C4-2B (cell line): ENCODE results near the gene ADARB2.

Experiments
- ZFX ChIP-seq: fragments of 450-650 bp; IDR thresholded peaks from 2 replicates; pipeline ENCODE4 v1.6.1; 2017
- TF ChIP-seq, protein P1 (sequence below): fragments of 450-650 bp; conservative IDR thresholded peaks from 2 replicates; pipeline ENCODE4 v1.5.1; 2017; ENCODE audit warnings: mild to moderate bottlenecking

DNA sequence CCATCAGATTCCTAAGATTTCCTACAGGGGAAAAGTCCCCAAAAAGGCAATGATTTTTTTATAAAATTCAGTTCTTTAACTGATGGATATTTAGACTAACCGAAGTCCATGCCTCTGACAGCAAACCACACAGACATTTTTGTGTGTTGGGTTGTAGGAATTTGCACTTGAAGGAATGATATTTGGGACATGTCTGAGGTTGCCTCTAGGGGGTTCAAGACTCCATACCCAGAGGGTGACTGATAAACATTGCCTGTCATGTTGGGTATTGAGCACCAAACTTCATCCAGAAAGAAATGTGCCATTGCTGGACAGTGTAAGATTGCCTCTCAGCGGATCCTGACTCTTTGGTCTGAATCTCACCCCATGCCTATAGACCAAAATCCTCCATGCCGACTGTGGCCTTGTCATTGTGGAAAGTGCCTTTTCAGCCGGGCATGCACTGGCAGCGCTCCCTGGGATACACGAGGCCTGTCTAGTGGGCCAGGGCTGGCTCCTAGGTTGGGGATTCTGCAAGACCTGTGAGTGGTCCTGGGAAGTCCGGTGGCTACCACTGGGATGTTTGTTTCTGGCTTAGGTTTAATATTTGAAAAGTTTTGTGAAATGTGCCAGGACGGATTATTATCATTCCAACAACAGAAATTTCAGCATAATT is 428.2 kb downstream of the ADARB2 start:
- TF ChIP-seq, protein P1, sequence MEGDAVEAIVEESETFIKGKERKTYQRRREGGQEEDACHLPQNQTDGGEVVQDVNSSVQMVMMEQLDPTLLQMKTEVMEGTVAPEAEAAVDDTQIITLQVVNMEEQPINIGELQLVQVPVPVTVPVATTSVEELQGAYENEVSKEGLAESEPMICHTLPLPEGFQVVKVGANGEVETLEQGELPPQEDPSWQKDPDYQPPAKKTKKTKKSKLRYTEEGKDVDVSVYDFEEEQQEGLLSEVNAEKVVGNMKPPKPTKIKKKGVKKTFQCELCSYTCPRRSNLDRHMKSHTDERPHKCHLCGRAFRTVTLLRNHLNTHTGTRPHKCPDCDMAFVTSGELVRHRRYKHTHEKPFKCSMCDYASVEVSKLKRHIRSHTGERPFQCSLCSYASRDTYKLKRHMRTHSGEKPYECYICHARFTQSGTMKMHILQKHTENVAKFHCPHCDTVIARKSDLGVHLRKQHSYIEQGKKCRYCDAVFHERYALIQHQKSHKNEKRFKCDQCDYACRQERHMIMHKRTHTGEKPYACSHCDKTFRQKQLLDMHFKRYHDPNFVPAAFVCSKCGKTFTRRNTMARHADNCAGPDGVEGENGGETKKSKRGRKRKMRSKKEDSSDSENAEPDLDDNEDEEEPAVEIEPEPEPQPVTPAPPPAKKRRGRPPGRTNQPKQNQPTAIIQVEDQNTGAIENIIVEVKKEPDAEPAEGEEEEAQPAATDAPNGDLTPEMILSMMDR = no peak
- TF ChIP-seq ZFX = no peak
